HG03280 (cell line): Measurements from ENCODE around the gene MYDGF.
A peak's percentile ranks its signal among the peaks of the same experiment; 100 is the strongest.
"Not testable (repeated sequence)": the region's sequence is repeated elsewhere in the genome, so short reads cannot be mapped to it uniquely, and the experiment has no call there.

ENCODE experiments used
- ATAC-seq: cut with Tn5 transposase; IDR thresholded peaks from one replicate; pipeline ENCODE4 v1.9.1; 2021; ENCODE audit warnings: mild to moderate bottlenecking, moderate library complexity; ENCODE audit not compliant: unreplicated experiment

MYDGF gene

DNA sequence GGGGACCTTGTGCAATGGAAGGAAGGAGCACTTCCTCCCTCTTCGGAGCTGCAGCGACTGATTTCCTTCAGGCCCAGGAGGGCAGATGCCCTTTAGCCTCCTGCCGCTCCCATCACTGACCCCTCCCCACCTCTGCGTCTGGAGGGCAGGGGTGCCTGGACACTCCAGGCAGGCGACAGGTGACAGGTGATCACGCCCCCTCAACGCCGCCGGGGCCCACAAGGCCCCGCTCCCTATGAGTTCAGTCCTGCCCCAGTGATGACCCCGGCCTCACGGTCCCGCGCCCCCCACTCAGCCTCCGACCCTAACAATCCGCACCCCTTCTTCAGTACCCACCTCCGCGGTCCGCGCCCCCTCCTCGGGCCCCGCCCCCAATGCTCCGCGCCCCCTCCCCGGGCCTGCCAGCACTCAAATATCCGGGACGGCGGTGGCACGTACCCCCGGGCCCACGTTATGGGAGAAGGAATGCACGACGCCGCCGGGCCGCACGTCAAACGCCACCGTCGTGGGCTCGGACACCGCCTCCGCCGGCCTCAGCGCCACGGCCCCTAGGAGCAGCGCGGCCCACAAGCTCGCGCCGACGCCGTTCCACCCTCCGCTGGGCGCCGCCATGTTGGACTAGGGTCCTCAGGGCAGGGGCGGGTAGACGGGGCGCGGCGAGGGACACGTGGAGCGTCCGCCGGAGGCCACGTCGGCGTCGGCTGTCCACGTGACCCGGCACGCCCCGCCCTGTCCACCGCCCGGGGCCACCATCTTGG, at the start of gene MYDGF:
Gene MYDGF (minus strand): TSS at position 620 of the 758 bp plus-strand sequence. CDS start 8 bp downstream, at position 612.
- ATAC-seq = peak; percentile 91

DNA sequence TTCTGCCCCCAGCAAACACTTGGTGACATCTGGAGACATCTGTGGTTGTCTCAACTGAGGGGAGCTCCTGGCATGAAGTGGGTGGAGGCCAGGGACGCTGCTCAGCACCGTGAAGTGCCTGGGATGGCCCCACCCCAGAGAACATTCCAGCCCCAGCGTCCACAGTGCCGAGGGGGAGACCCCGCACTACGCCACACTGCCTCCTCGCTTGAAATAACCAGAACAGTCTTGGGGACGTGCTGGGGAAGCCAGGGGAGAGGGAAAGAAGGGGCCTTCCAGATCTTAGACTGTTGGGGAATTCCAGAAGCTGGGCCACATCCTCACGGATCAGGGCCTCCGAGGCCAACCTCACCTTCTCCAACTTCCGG, 49.3 kb upstream of the MYDGF start:
- no peak for ATAC-seq

DNA sequence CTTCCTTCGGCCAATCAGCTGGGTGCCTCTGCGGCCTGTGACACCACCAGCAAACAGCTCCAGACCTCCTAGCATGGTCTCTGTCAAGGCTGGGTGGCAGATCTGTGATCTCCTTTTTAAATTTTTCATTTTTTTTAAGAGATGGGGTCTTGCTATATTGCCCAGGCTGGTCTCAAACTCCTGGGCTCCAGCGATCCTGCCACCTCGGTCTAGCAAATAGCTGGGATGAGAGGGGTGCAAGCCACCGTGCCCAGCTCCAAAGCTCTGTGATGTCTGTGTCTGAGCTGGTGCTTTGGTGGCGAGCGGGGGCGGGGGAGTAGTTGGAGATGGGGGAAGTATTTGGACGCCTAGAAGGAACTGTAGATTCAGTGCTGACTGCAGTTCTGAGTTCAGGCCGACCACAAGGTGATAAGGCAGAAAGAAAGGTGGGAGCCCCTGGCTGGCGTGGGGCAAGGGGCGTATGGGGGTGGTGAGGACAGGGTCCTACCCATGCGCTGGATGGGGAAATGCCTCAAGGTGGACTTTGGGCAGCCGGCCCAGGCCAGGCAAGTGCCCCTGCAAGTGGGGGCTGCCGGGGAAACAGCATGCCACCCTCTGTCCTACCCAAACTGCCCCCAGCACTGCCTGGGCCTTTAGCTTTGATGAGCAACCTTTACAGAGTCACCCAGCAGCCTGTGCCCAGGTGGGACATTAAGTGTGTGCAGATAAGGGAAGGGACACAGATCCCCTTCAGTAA, 48.0 kb upstream of the MYDGF start:
- no peak for ATAC-seq

DNA sequence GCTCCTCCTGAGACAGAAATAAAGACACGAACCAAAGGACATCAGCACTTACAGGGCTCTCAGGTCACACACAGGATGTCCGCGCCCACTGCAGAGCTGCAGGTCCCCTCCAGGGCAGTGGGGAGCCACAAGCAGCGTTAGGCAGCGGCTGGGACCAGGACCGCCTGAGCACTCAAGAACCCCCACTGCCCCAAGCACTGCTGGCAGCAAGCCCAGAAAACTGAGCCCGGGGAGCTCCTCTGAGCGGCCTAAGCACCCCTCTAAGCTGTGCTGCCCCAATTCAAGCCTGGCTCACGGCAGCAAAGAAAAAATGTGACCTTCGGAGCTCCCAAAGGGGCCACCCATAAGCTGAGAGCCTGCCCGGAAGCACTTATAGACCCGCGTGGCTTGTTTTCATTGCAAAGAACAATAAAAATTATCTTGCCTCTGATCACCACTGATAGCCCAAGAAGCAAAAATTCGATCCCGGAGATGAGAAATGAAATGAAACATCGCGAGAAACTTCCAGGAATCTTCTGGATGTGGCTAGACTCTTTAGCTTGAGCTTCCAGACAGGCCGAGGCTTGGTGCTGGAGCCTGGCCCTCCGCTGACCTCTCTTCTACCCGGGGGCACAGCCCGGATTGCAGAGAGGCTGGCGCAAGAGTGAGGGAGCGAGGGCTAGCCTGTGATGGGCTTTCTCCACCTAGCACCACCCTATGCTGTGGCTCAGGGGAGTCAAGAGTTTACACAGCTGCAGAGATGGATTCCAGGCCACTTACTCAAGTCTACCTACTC, 47.2 kb upstream of the MYDGF start:
- no peak for ATAC-seq

DNA sequence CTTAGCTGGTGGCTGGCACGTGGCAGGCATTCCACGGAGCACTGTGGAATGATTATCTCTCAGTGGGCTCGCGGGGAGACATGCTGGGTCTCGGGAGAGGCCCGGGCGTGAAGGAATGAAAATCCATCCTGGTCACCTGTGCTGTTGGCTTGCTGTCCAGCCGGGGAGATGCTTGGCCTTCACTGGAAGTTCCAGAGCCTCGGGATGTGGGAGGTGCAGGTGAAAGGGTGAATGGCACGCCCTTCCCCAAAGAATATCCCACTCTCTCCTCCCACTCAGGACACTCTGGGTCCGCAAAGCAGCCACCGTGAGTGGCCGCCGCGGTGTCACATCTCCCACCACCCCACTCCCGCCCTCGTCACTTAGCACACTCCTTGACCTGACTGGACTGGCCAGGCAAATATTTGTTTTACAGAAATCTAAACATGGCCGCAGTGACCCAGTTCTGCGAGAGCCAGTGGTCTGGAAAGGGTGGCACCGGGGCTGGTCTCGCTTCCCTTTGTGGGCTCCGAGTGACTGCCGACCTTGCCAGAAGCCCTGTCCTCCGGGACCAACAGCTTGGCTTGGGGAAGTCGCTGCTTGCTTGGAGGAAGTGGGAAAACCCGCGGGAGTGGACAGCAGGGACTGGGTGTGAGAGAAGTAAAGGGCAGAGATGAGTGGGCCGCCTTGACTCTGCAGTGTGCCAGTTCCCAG, 45.5 kb upstream of the MYDGF start:
- ATAC-seq = no peak

DNA sequence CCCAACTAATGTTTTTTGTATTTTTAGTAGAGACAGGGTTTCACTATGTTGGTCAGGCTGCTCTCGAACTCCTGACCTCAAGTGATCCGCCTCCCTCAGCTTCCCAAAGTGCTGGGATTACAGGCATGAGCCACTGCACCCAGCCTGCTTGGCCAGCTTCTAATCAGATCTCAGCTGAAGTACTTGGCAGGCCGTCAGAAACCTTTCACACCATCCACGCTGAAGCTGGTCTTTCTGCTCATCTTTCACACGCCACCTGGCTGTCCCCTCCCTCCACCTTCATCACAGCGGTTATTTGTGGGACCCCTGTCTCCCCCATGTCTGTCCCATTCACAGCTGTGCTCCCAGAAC, 45.0 kb upstream of the MYDGF start:
- not testable (repeated sequence) for ATAC-seq

DNA sequence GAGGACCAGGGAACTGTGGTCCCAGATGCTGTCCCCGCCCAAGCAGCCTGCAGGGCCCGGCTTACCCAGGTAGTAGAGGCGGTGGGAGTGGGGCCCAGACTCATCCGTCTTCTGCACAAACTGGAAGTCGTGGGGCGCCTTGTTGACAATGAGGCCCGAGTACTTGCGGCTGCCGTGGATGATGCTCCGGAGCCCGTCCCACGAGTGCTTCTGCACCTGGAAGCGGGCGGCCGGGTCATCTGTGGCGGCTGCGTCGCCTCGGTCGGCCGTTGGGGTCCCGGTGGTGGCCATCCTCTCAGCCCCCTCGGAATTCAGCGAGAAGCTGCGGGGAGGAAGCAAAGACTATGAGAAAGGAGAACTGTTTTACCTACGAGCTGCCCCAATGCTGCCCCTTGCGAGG, 43.9 kb upstream of the MYDGF start:
- ATAC-seq = no peak

DNA sequence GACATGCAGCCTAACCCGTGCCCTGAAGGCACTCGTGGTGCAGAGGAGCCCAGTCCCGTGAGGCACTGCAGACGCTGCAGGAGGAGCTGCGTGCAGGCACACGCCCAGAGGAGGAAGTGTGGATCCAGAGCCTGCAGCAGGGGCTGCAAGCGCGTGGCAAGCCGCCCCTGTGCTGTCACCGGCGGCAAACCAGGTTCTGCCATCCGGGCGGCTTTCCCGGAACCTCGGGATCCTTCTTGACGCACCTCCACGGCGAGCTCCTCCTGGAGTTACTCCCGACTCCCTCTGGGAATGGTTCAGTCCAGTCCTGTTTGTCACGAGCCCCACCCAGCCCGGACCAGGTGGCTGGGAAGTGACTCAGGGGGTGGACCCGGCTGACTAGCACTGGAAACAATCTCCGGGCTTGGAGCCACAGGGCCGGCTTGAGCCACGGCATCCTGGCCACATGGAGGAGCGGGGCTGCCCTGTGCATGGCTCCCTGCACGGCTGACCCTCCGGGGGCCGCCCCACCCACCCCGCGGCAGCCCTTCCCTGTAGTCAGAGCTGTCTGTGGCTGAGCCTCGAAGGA, 43.3 kb upstream of the MYDGF start:
- ATAC-seq = no peak

DNA sequence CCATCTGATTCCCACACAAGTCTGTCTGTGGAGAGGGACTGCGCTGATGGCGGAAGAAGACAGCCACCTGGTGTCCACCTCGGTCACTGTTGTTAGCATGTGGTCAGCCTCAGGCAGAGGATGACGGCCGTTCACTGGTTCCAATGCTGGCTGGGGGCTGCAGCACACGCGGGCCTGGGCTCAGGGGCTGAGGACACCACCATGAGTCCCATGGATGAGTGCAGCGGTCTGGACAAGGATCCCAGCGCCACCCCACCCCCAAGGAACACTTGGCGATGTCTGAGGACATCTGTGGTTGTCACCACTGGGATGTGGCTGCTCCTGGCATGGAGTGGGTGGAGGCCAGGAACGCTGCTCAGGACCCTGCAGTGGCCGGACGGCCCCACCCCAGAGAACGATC, 42.6 kb upstream of the MYDGF start:
- ATAC-seq = no peak

DNA sequence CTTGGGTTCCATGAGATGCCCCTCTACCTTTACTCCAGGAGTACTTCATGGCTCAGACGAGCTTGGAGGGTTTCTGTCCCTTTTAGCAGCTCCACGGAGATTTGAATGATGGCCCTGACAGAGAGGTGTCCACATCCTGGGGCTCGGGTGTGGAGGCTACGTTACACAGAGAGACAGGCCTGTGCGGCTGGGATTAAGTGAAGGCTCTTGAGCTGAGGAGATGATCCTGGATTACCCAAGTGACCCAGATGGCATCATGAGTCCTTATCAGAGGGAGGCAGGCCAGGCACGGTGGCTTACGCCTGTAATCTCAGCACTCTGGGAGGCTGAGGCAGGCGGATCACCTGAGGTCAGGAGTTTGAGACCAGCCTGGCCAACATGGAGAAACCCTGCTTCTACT, 41.1 kb upstream of the MYDGF start:
- no peak for ATAC-seq

DNA sequence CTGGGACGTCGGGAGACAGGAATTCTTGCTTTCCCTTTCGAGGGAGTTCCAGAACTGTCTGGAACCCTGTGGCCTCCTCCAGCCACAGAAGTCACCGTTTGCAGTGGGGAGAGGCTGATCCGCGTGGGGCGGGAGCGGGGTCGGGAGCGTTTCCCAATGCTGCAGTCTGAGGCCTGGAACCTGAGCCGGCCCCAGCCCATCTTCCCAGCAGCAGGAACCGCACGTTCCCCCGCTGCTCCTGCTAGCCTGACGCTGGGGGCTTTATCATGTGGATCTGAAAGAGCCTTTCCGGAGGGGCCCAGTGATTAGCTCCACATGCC, 40.1 kb upstream of the MYDGF start:
- ATAC-seq = no peak

DNA sequence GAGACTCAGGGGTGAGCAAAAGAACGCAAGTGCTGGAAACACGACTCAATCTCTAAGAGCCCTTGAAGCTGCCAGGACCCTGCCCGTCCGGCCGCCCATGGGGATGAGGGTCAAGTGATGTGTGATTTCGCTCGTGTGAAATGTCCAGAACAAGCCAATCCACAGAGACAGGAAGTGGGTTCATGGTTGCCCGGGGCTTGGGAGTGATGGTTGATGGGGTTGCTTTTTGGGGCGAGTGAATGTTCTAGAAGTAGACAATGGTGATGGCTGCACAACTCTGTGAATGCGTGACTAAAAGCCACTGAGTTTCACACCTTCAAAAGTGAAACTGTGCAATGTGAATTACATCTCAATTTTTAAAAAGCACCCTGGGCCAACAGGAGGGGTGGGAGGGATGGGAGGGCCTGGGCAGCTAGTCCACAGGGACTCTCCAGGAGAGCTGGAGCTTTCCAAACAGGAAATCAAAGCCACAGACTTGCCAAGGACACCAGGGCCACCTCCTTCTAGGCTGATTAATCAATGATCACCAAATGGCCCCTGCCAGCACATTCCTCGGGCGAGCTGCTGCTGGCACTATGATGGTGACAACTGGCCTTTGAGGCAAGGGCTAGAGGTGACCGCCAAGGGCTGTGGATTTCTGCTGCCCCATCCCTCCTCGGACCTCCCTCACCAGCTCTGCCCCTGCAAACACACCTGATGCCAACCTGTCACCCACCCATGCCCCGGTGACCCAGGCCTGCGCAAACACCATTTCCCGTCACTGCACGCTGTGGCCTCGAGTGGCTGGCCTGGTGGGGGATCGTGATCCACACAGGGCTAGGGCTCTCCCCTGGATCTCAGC, 39.5 kb upstream of the MYDGF start:
- no peak for ATAC-seq

DNA sequence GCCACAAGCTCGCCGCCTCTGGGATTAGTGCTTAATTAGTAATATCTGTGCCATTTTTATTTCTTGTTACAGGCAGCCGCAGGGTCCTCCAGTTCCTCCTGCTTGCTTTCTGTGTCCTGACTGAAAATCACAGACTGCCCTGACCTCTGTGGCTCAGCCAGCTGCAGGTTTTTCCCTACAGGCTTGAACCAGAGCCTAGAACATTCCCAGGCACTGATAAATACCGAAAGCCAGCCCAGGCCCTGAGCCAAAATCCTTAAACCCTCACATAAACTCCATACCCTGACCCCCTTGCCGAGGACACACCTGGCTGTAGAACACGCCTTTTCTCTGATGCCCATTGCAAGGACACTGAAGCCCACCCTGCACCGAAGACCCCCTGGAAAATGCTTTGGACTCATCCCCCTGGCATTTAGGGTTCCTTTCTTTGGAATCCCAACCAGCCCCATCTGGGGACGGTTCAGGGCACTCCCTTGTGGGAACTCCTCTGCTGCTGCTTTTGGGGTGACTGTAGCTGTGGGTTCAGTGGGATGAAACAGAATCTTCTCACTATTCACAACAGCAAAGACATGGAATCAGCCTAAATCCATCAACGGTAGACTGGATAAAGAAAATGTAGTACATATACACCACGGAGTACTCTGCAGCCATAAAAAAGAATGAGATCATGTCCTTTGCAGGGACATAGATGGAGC, 38.0 kb upstream of the MYDGF start:
- no peak for ATAC-seq

DNA sequence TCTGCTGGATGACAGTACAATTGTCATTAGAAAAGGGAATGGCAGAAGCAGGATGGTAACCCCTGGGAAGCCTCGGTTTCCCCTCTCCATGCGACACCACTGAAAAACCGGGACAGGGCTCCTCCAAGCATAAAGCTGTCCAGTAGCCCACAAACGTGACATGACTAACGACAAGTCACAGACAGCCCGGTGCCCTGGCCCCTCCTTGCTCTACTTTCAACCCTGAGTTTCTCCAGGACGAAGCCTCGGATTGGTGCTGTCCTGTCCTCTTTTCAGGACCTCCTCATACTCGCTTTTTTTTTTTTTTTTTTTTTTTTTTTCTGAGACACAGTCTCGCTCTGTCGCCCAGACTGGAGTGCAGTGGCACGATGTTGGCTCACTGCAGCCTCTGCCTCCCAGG, 37.2 kb upstream of the MYDGF start:
- ATAC-seq = no peak

DNA sequence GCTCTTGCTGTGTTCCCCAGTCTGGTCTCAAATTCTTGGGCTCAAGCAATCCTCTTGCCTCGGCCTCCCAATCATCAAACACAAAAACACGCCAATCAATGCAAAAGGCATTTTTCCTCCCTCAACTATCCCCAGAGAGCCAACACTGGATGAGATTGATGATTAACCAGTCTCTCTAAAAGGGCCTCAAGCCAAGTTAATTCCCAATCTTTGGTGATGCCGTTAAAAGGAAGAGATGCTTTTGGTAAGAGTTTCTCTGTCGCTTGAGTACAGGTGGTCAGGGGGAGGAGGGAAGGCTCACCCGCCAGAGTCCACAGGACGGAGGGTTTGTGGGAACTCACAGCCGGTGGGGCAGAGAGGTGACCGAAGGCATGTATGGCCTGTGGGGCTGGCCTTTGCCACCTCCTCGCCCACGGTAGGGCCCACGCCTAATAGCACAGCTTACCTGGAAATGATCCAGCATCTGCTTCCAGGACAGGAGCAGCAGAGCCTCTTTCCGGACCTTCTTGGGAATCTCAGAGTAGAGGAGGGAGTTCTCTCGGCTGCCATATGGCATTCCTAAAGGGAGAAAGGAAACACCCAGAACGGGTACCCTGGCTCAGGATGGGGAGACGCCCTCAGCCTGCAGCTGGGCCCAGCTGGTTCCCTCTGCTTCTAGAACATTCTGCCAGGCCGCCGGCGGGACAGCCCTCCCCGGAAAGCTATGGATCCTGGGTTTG, 35.4 kb upstream of the MYDGF start:
- ATAC-seq = no peak

DNA sequence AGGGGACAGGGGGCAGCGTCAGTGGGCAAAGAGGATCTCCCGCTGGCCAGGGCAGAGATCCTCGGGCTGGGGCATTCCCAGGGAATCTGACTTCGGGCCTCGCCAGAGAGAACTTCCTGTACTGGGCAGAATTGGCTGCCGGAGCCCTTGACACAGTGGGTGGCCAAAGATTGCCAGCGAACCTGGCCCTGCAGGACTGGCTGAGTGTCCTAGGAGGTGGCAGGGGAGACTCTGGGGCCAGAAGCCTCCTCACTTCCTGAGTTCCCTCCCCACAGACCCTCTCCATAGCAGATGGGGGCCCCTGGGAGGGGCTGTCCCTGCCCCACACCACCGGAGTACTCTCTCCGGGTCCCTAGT, 34.2 kb upstream of the MYDGF start:
- no peak for ATAC-seq

DNA sequence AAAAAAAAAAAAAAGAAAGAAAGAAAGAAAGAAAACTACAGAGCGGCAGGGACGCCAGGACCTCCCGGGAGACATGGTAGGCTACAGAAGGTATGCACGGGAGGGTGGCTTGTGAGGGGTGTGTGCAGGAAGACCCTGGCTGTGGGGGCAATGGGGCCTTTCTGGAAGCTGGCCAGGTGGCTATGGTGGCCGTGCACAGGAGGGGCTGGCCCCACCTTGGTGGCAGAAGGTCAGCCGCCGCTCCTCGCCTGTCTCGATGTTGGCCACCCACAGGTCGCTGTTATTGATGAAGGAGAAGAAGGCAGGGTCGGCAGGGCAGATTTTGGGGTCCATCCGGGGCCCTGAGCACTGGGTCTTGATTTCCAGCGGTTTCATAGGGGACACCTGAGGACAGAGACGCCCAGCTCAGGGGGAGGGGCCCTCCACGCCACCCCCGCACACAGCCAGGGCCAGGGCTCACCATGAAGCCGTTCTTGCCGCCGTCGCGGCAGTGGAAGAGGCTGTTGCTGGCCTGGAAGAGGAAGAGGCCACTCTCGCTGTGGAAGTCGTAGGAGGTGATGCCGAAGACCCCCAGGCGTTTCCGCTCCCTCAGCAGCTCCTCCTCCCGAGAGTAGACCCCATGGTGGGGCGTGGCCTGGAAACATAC, 33.7 kb upstream of the MYDGF start:
- no peak for ATAC-seq

DNA sequence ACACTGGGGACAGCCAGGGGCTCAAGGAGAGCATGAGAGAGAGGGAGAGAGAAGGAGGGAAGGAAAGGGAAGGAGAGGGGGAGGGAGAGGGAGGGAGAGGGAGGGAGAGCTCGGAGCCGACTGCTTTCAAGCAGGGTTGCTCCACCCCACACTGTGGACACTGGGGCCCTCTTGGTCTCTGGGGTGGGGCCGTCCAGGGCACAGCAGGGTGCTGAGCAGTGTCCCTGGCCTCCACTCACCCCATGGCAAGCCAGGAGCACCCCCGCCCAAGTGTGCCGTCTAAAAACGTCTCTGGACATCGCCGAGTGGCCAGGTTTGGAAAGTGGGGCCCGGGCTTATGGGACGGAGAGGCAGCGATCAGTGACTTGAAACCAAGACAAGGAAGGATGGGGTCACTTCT, 32.6 kb upstream of the MYDGF start:
- no peak for ATAC-seq

DNA sequence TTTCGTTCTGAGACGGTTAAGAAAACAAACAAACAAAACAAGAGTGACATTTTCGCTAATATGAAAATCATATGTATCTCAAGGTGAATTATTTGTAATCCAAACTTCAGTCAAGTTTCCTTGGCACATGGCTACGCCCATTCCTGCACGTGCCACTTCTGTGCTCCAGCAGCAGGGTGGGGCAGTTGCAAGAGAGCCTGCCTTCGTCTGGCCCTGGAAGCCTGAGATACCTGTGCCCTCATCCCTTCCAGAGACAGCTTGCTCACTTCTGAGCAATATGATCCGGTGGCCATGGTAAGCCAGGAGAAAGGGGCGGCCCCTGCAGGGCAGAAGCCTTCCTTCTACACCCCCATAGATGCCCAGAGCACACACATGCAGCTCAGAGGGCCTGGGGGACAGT, 31.4 kb upstream of the MYDGF start:
- no peak for ATAC-seq
